Fibroblast of villous mesenchyme (primary cell): ENCODE measurements around the gene CGAS. TPM values are rescaled to one million over a fixed set of nuclear protein-coding genes. Genes with fewer than 3 reads are reported as not detected.
"Not testable (repeated sequence)": the region's sequence is repeated elsewhere in the genome, so short reads cannot be mapped to it uniquely, and the experiment has no call there.

Experiments used
- DNase-seq: peaks from one replicate; pipeline ENCODE4 v3.0.0-alpha.2; 2010; ENCODE audit warnings: low read depth
- H3K4me3 ChIP-seq: 2 replicates; pipeline ENCODE4 v1.5.1; 2011; ENCODE audit warnings: low read depth, mild to moderate bottlenecking, low read length
- CTCF ChIP-seq: IDR thresholded peaks from 2 replicates; pipeline ENCODE4 v1.5.1; 2012; ENCODE audit warnings: low read depth, mild to moderate bottlenecking, low read length; ENCODE audit not compliant: insufficient read depth
- total RNA-seq: library from RNA; depleted of rRNA; stranded (reverse); fragments of >200 nt; gene quantifications from 2 replicates; pipeline ENCODE4 v1.2.3, GENCODE V29; 2012

Gene CGAS
- total RNA-seq, 1 donor, result 6.9 TPM

DNA sequence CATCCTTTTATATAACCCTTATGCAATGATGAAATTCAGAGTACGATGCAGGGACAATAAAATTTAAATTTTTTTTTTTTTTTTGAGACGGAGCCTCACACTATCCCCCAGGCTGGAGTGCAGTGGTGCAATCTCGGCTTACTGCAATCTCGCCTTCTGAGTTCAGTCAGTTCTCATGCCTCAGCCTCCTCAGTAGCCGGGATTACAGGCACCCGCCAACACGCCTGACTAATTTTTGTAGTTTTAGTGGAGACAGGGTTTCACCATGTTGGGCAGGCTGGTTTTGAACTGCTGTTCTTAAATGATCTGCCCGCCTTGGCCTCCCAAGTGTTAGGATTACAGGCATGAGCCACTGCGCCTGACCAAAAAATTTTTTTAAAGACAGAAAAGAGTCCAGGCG is 24.6 kb upstream of the CGAS start:
- TF ChIP-seq CTCF, result no peak
- no peak overlapping the region for H3K4me3 ChIP-seq
- DNase-seq, result no peak

- no peak overlapping the region for H3K4me3 ChIP-seq
- no peak for DNase-seq
- no peak for TF ChIP-seq CTCF
These were observed 19.7 kb upstream of the CGAS start for GRCh38 chr6:73471686-73472290.

- no peak for TF ChIP-seq CTCF
- peak; percentile 92 for DNase-seq
- peak within 1 kb of the TSS; percentile 97 for H3K4me3 ChIP-seq
These were observed 9.6 kb upstream of the CGAS start, which contains the start of gene MTO1 for GRCh38 chr6:73461537-73462350. Gene MTO1 (plus strand): TSS chr6:73461737. CDS start chr6:73461855, 118 bp downstream.

DNA sequence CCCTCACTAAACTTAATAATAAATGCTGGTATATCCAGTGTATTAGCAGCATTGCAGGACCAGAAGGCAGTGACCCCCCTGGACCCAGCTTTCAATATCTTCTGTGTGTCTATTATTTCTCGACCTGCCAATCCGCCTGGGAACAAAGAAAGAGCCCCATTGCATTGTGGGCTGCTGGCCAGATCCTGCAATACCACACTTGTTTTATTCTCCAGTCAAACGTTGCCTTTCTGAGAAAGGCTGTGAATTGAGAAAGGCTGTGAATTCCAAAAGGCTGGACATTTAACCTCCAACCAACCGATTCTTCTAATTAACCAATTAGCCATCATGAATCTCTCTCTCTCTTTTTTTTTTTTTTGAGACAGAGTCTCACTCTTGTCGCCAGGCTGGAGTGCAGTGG is 8.0 kb upstream of the CGAS start:
- no peak overlapping the region for H3K4me3 ChIP-seq
- TF ChIP-seq CTCF, result no peak
- no peak for DNase-seq

- not testable (repeated sequence) for DNase-seq, H3K4me3 ChIP-seq
These were observed 7.4 kb upstream of the CGAS start for GRCh38 chr6:73459474-73459873.

DNA sequence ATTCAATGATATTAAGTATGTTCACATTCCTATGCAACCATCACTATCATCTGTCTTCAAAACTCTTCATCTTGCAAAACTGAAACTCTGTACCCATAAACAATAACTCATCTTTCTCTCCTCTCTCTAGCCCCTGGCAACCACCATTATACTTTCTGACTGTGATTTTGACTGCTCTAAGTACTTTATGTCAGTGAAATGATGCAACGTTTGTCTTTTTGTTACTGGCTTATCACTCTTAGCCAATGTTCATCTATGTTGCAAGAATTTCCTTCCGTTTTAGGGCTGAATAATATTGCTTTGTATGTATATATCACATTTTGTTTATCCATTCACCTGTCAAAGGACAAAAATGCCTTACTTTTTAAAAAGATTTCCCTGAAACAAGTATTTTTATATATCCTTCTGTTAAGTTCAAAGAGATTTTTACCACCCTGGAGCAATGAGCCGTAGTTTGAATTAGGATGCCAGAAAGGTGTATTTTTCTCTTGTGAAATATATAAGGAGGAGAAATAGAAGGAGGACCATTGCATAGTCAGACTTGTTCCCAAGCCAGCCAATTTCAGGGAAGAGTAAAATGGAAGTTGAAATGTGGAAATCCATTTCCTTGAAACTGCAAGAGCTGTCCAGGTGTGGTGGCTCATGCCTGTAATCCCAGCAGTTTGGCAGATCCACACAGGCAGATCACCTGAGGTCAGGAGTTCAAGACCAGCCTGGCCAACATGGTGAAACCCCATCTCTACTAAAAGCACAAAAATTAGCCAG is 4.0 kb upstream of the CGAS start:
- no peak for TF ChIP-seq CTCF
- peak; percentile 77 for DNase-seq
- H3K4me3 ChIP-seq, result no peak overlapping the region
